Stimulated activated CD4-positive, alpha-beta T cell treated with anti-CD3 and anti-CD28 coated beads, Interleukin-1b, Interleukin-23, amount 100 ng/mL, for 1 hour (primary cell): ENCODE measurements around the gene PCK2.
"Not testable (repeated sequence)": the region's sequence is repeated elsewhere in the genome, so short reads cannot be mapped to it uniquely, and the experiment has no call there.

Experiments used
- DNase-seq, 2 donors: peaks; one replicate each; pipeline ENCODE4 v3.0.0-alpha.2; 2020; ENCODE audit warnings: low read depth in 2 of 2

The PCK2 gene

GRCh38 chr14:24093901-24094840, at the start of gene PCK2:
Gene PCK2, plus strand, starts transcription at chr14:24094311. Its CDS starts 95 bp downstream, at chr14:24094406.
- DNase-seq, result peak in 1 of 2 donors; percentile 82

GRCh38 chr14:24049002-24049401, 45.1 kb upstream of the PCK2 start:
- not testable (repeated sequence) for DNase-seq

- not testable (repeated sequence) for DNase-seq
These were observed 43.4 kb upstream of the PCK2 start for GRCh38 chr14:24050753-24051152.

GRCh38 chr14:24051176-24051788, 42.8 kb upstream of the PCK2 start:
- no peak for DNase-seq

GRCh38 chr14:24051789-24052655, 42.1 kb upstream of the PCK2 start, which contains the start of gene CARMIL3:
Gene CARMIL3, plus strand, starts transcription at chr14:24052009. Its CDS starts 145 bp downstream, at chr14:24052154.
- DNase-seq, result peak in 1 of 2 donors; percentile 24

GRCh38 chr14:24052656-24053547, 41.2 kb upstream of the PCK2 start:
- peak in 1 of 2 donors; percentile 34 for DNase-seq

- no peak for DNase-seq
These were observed 40.4 kb upstream of the PCK2 start for GRCh38 chr14:24053548-24054323.

- DNase-seq, result no peak
These were observed 39.8 kb upstream of the PCK2 start for GRCh38 chr14:24054324-24054641.

- DNase-seq, result no peak
These were observed 39.5 kb upstream of the PCK2 start for GRCh38 chr14:24054646-24055045.

GRCh38 chr14:24055971-24056799, 37.9 kb upstream of the PCK2 start:
- DNase-seq, result no peak

GRCh38 chr14:24056800-24057184, 37.3 kb upstream of the PCK2 start:
- DNase-seq, result no peak

GRCh38 chr14:24057271-24057670, 36.8 kb upstream of the PCK2 start:
- DNase-seq, result no peak

- no peak for DNase-seq
These were observed 36.2 kb upstream of the PCK2 start for GRCh38 chr14:24057867-24058259.

GRCh38 chr14:24058260-24058950, 35.7 kb upstream of the PCK2 start:
- DNase-seq, result no peak

- DNase-seq, result no peak
These were observed 35.1 kb upstream of the PCK2 start for GRCh38 chr14:24058951-24059475.

GRCh38 chr14:24059841-24060388, 34.2 kb upstream of the PCK2 start:
- no peak for DNase-seq

- no peak for DNase-seq
These were observed 33.7 kb upstream of the PCK2 start for GRCh38 chr14:24060443-24060842.
